ENCODE data around the gene MAIP1.

MAIP1 gene

DNA sequence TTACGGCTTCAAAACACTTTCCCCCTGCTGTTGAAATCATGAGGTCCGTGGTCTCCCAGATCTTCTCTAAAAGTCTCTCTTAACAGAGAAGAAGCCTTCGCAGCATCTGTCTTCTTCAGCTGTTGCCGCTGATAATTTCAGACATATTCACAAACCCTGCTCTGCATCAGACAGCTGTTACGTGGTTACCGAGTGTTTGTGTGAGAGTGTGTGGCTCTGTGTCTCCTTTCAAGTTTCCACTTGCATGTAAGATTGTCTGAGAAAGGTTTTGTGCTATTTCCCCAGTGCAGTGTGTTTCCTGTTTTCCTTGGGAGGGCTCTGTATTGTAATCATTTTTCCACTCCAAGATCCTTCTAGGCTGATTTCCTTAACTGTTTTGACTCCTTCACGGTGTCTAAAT, 32.8 kb downstream of the MAIP1 start:
- FAIRE-seq (no peak), DNase-seq (ENCODE audit: low spot score) (no peak)

DNA sequence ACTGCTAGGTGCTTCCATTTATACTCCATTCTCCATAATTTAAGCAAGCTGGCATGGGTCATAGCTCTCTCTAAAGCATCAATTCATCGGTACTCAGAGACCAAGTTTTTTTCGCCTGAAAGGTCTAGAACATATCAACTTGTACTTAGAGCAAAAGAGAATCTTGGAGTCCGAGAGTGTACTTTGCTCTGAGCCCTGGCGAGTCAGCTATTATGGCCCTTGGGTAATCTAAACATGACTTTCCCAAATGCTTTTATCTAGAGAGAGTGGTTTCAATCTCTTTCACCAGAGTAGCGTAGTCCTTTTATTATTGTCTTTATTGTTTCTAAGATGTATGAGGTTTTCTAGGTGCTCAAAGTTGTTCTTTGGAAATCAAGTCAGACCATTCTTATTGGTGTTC, 34.4 kb downstream of the MAIP1 start:
- no peak for DNase-seq (ENCODE audit: low spot score)
- no peak for FAIRE-seq

DNA sequence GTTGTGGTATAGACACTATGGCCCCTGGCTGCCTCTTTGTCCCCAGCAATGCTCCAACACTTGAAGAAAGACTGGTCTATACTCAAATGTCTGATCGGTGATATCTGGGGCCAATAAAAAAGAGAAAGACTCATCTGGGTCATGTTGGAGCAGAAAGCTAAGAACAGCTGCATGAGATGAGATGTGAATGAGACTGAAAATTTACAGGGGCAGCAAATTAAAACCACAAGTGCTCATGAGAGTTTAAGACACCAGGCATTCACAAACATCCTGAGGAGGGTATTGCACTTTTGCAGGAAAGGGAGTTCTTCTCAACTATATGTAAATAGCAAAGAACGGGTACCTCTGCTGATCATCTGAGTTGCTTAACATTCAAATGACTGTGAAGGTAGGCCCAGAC, 36.3 kb downstream of the MAIP1 start:
- no peak for DNase-seq (ENCODE audit: low spot score)
- FAIRE-seq, result no peak

DNA sequence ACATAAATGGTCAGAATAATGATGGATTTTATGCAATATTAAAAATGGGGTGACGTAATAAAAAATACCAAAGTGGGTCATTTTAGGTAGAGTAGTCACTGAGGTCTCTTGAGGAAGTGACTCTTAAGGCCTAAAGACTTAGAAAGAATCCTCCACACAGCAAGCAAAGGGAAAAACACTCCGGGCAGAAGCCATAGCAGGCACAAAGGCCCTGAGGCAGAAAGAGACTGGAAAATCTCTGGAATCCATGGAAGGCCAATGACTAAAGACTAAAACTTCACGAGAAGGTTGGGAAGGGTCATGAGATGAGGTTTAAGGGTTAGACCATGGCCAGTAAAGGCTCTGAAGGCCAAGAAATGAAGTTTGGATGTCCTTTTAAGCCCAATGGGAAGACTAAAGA, 36.9 kb downstream of the MAIP1 start:
- DNase-seq (ENCODE audit: low spot score) (no peak), FAIRE-seq (no peak)

DNA sequence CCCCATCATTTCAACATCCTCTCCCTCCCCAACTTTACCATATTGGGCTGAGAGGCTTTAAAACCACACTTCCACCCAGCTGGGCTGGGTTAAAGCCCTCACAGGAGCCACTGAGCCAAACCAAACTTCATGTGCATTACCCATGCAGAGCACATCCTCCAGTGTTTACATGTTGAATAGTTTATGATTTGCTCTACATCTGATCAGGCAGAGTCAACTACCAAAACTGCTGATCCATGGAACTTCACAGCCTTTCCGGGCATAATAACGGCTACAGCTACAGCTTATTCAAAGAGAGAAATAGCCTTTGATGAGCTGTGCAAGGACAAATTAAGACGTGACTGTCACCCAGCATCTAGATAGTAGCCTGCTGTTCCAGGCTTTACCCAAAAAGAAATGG, 39.0 kb downstream of the MAIP1 start:
- no peak for DNase-seq (ENCODE audit: low spot score)
- FAIRE-seq, result no peak

DNA sequence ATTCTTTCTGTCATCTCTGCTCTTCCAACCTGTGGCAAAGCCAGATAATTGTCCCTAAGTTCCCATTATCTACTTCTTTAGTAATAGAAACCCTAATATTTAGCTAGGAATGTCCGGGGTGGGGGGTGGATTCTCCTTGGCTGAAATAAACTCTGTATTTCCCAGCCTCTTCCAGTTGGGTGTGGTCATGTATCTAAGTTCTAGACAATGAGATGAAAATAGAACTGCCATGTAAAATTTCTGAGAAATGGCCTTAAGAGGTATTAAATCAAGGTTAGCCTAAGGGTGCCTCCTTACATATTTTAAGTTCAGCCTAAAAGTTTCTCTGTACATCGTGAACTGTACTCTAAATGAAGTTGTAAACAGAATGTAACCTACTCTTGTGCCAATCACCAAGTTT, 39.5 kb downstream of the MAIP1 start:
- FAIRE-seq (no peak), DNase-seq (ENCODE audit: low spot score) (no peak)

DNA sequence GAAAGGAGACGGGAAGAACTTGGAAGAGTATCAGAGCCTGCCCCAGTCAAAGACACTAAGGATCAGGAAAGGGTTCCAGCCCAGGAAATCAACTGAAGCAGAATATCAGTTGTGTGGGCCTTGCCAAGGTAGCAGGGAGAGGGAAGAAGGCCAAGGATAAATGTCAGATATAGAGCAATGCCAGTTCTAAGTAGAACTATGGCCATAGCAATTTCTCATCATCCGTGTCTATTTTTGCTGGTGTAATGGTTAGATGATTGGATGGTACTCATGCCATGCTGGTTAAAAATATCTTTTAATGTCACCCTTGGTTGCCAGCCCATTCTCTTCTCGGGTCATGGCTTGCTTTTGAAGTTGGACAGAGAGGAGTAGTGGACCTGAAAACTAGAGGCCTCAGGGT, 41.9 kb downstream of the MAIP1 start:
- FAIRE-seq (no peak), DNase-seq (ENCODE audit: low spot score) (no peak)

DNA sequence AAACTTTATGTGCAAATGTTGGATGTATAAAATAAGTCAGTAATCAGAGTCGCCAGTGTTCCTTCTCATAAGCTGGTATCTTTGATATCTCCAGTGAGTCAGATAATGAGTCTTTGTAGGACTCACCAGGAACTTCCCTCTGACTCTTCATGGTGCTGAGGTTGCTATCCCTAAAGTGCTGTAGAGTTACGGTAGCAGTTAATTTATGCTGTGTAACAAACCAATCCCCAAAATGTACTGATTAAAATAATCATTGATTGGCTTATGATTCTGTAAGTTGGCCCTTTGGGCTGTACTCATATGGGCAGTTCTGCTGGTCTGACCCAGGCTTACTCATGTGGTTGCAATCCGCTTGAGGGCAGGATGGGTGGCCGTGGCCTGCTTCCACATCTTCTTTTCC, 43.8 kb downstream of the MAIP1 start:
- DNase-seq (ENCODE audit: low spot score) (no peak), FAIRE-seq (no peak)

DNA sequence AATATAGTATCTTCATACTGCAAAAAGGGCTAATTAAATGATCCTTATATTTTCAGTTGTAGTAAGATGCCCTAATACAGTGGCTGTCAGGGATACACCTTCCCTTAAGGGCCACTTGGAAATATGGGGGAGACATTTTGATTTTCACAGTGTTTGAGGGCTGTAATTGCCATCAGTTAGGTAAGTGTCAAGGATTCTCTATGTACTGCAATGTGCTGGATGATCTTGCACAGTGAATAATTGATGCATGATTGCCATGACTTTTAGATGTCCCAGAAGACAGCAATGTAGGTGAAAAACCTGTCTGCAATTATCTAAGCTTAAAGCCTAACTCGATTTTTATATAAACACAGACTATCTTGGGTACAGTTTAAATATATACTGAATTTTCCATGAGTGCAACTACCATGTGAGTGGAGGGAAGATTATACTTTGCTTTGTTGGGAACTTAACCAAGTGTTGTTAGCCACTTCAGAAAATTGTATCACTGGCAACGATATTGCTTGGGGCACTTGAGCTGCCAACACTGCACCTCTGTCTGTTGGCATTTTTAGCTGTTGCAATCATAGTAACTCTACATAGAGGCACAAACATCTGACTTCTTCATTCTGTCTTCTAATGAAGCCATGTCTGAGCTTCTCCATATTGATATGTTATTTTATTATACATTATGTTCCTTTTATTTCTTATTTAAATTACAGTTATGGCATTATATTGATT, 45.2 kb downstream of the MAIP1 start:
- FAIRE-seq (no peak), DNase-seq (ENCODE audit: low spot score) (no peak)

DNA sequence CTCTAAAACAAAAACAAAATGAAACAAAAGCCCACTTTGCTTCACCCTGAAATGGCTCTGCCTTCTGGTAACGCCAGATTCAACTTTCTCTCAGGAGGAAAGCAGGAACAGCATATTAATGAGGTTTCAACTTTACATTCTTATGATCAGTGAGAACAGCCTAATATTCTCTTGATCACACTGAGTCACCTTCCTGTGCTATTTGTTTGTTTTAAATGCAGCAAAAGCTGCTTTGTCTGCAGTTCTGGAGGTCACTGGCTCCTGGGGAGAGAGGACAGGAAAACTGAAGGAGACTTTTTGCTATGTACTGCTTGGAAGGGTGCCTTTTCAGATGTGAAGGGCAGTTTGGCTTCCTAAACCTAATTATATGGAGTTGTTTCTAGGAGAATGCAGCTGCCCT, 48.1 kb downstream of the MAIP1 start:
- FAIRE-seq, result no peak
- DNase-seq (ENCODE audit: low spot score), result no peak

DNA sequence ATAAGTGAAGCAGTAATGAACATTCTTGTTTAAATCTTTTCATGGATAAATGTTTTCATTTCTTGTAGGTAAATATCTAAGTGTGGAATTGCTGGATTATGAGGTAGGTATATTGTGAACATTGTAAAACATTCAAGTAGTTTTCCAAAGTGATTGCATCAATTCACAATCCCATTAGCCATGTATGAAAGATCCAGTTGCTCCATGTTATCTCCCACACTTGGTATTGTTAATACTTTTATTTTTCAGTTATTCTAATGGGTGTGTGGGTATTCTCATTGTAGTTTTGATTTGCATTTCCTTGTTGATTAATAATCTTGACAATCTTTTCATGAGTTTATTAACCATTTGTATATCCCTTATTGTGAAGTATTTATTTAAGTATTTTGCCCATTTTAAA, 50.3 kb downstream of the MAIP1 start:
- FAIRE-seq, result no peak
- DNase-seq (ENCODE audit: low spot score), result no peak

DNA sequence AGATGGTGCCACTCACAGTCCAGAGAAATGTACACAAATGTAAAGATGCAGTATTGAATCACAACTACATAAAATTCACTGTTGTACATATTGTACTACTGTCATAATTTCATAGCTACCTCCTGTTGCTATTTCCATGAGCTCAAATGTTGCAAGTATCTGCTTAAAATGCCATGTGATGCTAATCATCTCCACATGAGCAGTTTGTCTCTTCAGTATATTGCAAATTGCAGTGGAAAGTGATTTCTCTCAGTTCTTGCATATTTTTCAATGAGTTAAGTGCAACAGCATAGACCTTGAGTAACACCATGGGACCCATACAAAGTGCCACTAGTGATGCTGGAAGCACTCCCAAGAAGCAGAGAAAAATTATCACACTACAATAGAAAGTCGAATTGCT, 51.9 kb downstream of the MAIP1 start:
- FAIRE-seq (no peak), DNase-seq (ENCODE audit: low spot score) (no peak)

DNA sequence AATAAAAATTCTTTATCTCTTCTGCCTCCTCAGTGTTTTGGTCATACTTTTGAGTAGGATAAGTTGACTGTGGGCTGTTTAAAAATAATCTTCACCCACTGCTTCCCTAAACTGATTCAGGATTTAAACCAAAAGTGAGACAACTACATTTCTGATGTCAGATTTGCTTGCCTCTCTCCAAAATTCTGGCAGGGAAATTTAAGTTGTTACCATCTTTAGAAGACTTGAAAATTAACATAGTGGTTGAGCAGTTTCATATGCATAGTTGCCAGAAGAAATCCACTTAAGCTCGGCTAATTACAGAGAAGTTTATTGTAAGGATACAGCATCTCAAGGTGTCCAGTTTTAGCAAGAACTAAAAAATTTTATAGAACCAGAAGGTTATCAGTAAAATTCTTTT, 57.0 kb downstream of the MAIP1 start:
- FAIRE-seq (no peak), DNase-seq (ENCODE audit: low spot score) (no peak)
